H1 (cell line): ENCODE results near the gene COX18. TPM values are rescaled to one million over a fixed set of nuclear protein-coding genes. Genes with fewer than 3 reads are reported as not detected.

Experiments used
- CTCF ChIA-PET: fragments of 300-600 bp; sonication (Branson Sonifier 250); formaldehyde crosslinking; loops from one replicate; lab custom pipeline; 2021; ENCODE audit not compliant: partially characterized antibody; lab: Charles Lee
- POLR2A ChIA-PET: fragments of 300-600 bp; sonication (Branson Sonifier 250); formaldehyde crosslinking; loops from one replicate; lab custom pipeline; 2021; ENCODE audit warnings: inconsistent platforms; ENCODE audit not compliant: partially characterized antibody; lab: Charles Lee
- DNase-seq, 2 experiments: peaks; one replicate each; pipeline versions ENCODE4 v3.0.0 to v3.0.0-alpha.2; 2010 to 2022; ENCODE audit warnings: low spot score in 2 of 2, low read depth in 1 of 2, mixed read lengths in 1 of 2
- FAIRE-seq: peaks from 2 replicates; lab custom pipeline; 2011; peaks lifted over from hg19 to GRCh38; lab: Jason Lieb, UNC
- H2AFZ ChIP-seq: 2 replicates; pipeline ENCODE4 v1.8.1; 2012; ENCODE audit warnings: low read length, inconsistent platforms
- H2AK5ac ChIP-seq: 2 replicates; pipeline ENCODE4 v1.6.1; 2013; ENCODE audit warnings: low read depth, low read length
- H2BK120ac ChIP-seq: replicated peaks from 2 replicates; pipeline ENCODE3; 2013; ENCODE audit warnings: low read depth, low read length, inconsistent platforms
- H2BK12ac ChIP-seq: 2 replicates; pipeline ENCODE4 v1.6.1; 2013; ENCODE audit warnings: low read depth, low read length
- H2BK15ac ChIP-seq: 2 replicates; pipeline ENCODE4 v1.6.1; 2013; ENCODE audit warnings: low read length
- H2BK20ac ChIP-seq: 2 replicates; pipeline ENCODE4 v1.6.1; 2013; ENCODE audit warnings: low read length
- H2BK5ac ChIP-seq: 2 replicates; pipeline ENCODE4 v1.6.1; 2013; ENCODE audit warnings: low read depth, low read length
- H3K14ac ChIP-seq: 2 replicates; pipeline ENCODE4 v1.6.1; 2013; ENCODE audit warnings: inconsistent platforms; ENCODE audit not compliant: insufficient read length
- H3K18ac ChIP-seq: 2 replicates; pipeline ENCODE4 v1.6.1; 2013; ENCODE audit warnings: low read length; ENCODE audit errors: extremely low read depth
- H3K23ac ChIP-seq: 2 replicates; pipeline ENCODE4 v1.6.1; 2013; ENCODE audit warnings: inconsistent platforms; ENCODE audit not compliant: insufficient read length
- H3K23me2 ChIP-seq: 2 replicates; pipeline ENCODE4 v1.6.1; 2013; ENCODE audit warnings: low read depth, low read length
- H3K27ac ChIP-seq: 2 replicates; pipeline ENCODE4 v1.6.1; 2011; ENCODE audit warnings: low read depth, low read length, inconsistent platforms
- H3K27me3 ChIP-seq, 4 experiments: replicated peaks in 1 of 4; 1 replicate in 1 of 4; 2 replicates in 3 of 4; pipeline versions ENCODE4 v1.6.1 to v1.8.1; 2011 to 2013; ENCODE audit warnings: low read length in 3 of 4, mild to moderate bottlenecking in 3 of 4, inconsistent platforms in 2 of 4, mixed read lengths in 2 of 4, moderate library complexity in 1 of 4; ENCODE audit not compliant: control insufficient read depth in 3 of 4, insufficient read depth in 3 of 4; ENCODE audit errors: extremely low read depth in 1 of 4
- H3K36me3 ChIP-seq, 4 experiments: 2 replicates each; pipeline versions ENCODE4 v1.6.1 to v1.8.1; 2011 to 2013; ENCODE audit warnings: mild to moderate bottlenecking in 4 of 4, low read length in 3 of 4, moderate library complexity in 2 of 4, control low read depth in 1 of 4, inconsistent platforms in 1 of 4; ENCODE audit not compliant: insufficient read depth in 4 of 4, control insufficient read depth in 2 of 4
- H3K4ac ChIP-seq: replicated peaks from 2 replicates; pipeline ENCODE3; 2013; ENCODE audit warnings: low read length, low read depth, mixed read lengths, inconsistent platforms; ENCODE audit not compliant: insufficient read length
- H3K4me1 ChIP-seq, 4 experiments: replicated peaks in 1 of 4; 1 replicate in 1 of 4; 2 replicates in 3 of 4; pipeline versions ENCODE4 v1.6.1 to v1.8.1; 2011 to 2013; ENCODE audit warnings: low read length in 3 of 4, inconsistent platforms in 2 of 4, mixed read lengths in 1 of 4; ENCODE audit not compliant: insufficient read depth in 4 of 4, control insufficient read depth in 3 of 4
- H3K4me2 ChIP-seq, 2 experiments: 2 replicates each; pipeline versions ENCODE4 v1.6.1 to v1.8.1; 2011 to 2013; ENCODE audit warnings: low read depth in 2 of 2, low read length in 2 of 2, control low read depth in 1 of 2, inconsistent platforms in 1 of 2, mild to moderate bottlenecking in 1 of 2; ENCODE audit not compliant: insufficient read depth in 1 of 2
- H3K4me3 ChIP-seq, 4 experiments: fragments of 200-600, 300-600 bp in 1 of 4; sonication (generic), shearing (Covaris generic), sonication (Bioruptor Twin) in 1 of 4; 2 replicates each; pipeline versions ENCODE4 v1.5.1 to v1.8.1; 2011 to 2016; ENCODE audit warnings: low read length in 4 of 4, low read depth in 3 of 4, control low read depth in 2 of 4, inconsistent platforms in 2 of 4, mild to moderate bottlenecking in 2 of 4, mixed read lengths in 1 of 4, moderate library complexity in 1 of 4; ENCODE audit not compliant: insufficient read depth in 2 of 4; ENCODE audit errors: extremely low read depth in 1 of 4
- H3K56ac ChIP-seq: replicated peaks from 2 replicates; pipeline ENCODE3; 2013; ENCODE audit warnings: low read depth, mild to moderate bottlenecking, mixed read lengths, low read length, inconsistent platforms; ENCODE audit not compliant: insufficient read length
- H3K79me1 ChIP-seq: 2 replicates; pipeline ENCODE4 v1.6.1; 2013; ENCODE audit warnings: low read depth, low read length, control low read depth
- H3K79me2 ChIP-seq, 2 experiments: 2 replicates each; pipeline versions ENCODE4 v1.6.1 to v1.8.1; 2012 to 2013; ENCODE audit warnings: low read length in 2 of 2, mild to moderate bottlenecking in 2 of 2, inconsistent platforms in 1 of 2; ENCODE audit not compliant: insufficient read depth in 2 of 2, control insufficient read depth in 1 of 2
- H3K9ac ChIP-seq, 4 experiments: replicated peaks in 1 of 4; 1 replicate in 1 of 4; 2 replicates in 3 of 4; pipeline versions ENCODE4 v1.6.1 to v1.8.1; 2011 to 2013; ENCODE audit warnings: low read depth in 3 of 4, low read length in 3 of 4, control low read depth in 2 of 4, mild to moderate bottlenecking in 2 of 4, moderate library complexity in 2 of 4, inconsistent platforms in 1 of 4; ENCODE audit errors: extremely low read depth in 1 of 4
- H3K9me3 ChIP-seq, 2 experiments: 2 replicates each; pipeline versions ENCODE4 v1.6.1 to v1.8.1; 2012 to 2013; ENCODE audit warnings: mild to moderate bottlenecking in 2 of 2, moderate library complexity in 2 of 2, control low read depth in 1 of 2, inconsistent platforms in 1 of 2, low read depth in 1 of 2, low read length in 1 of 2, mixed read lengths in 1 of 2; ENCODE audit not compliant: insufficient read depth in 2 of 2
- H4K20me1 ChIP-seq, 2 experiments: replicated peaks in 1 of 2; 2 replicates each; pipeline versions ENCODE3 to v1.8.1; 2011 to 2013; ENCODE audit warnings: inconsistent platforms in 2 of 2, low read length in 2 of 2, mild to moderate bottlenecking in 1 of 2; ENCODE audit not compliant: insufficient read depth in 2 of 2, control insufficient read depth in 1 of 2
- H4K5ac ChIP-seq: 2 replicates; pipeline ENCODE4 v1.6.1; 2013; ENCODE audit warnings: low read length, low read depth, mixed read lengths, inconsistent platforms; ENCODE audit not compliant: insufficient read length
- H4K8ac ChIP-seq: 2 replicates; pipeline ENCODE4 v1.8.0; 2013; ENCODE audit warnings: mild to moderate bottlenecking, moderate library complexity, low read length, inconsistent platforms; ENCODE audit not compliant: insufficient read depth; ENCODE audit errors: extremely low read depth
- H4K91ac ChIP-seq: replicated peaks from 2 replicates; pipeline ENCODE3; 2013; ENCODE audit warnings: low read length, mixed read lengths, inconsistent platforms; ENCODE audit not compliant: insufficient read length
- CBX5 ChIP-seq: fragments of 300-800, 300-1000 bp; sonication (generic); IDR thresholded peaks from 2 replicates; pipeline ENCODE4 v1.7.1; 2016; ENCODE audit warnings: antibody characterized with exemption, low read length, low read depth
- HDAC6 ChIP-seq: IDR thresholded peaks from one replicate; pipeline ENCODE4 v1.7.1; 2012; ENCODE audit warnings: low read depth, mild to moderate bottlenecking, inconsistent platforms, low read length, moderate library complexity
- NRF1 ChIP-seq: IDR thresholded peaks from 2 replicates; pipeline ENCODE4 v1.6.1; 2011; ENCODE audit warnings: mild to moderate bottlenecking, low read depth, low read length, improper control_type of control experiment
- PHF8 ChIP-seq: fragments of 200-600 bp; sonication (generic); conservative IDR thresholded peaks from 2 replicates; pipeline ENCODE4 v1.7.1; 2012; ENCODE audit warnings: low read depth, mild to moderate bottlenecking, inconsistent platforms, low read length, moderate library complexity
- POLR2A ChIP-seq, 2 experiments: IDR thresholded peaks; 1 replicate in 1 of 2; 2 replicates in 1 of 2; pipeline ENCODE4 v1.6.1; 2011; ENCODE audit warnings: low read depth in 2 of 2, low read length in 2 of 2, mild to moderate bottlenecking in 2 of 2; ENCODE audit errors: control extremely low read depth in 1 of 2
- POU5F1 ChIP-seq: IDR thresholded peaks from 2 replicates; pipeline ENCODE4 v1.6.1; 2011; ENCODE audit warnings: low read depth, mild to moderate bottlenecking, low read length, moderate library complexity
- SP1 ChIP-seq: IDR thresholded peaks from 2 replicates; pipeline ENCODE4 v1.6.1; 2011; ENCODE audit warnings: low read depth, low read length
- SP2 ChIP-seq: IDR thresholded peaks from 2 replicates; pipeline ENCODE4 v1.6.1; 2012; ENCODE audit warnings: mild to moderate bottlenecking, low read length, inconsistent platforms
- SRF ChIP-seq: IDR thresholded peaks from 2 replicates; pipeline ENCODE4 v1.6.1; 2011; ENCODE audit warnings: mild to moderate bottlenecking, low read depth, low read length, moderate library complexity
- WGBS, 2 experiments: shearing (Covaris generic) in 1 of 2; methylation state at CpG; one replicate each; pipeline versions ENCODE4 v1.1.6 to v1.1.7; 2013 to 2015; ENCODE audit warnings: low lambda C conversion rate in 2 of 2, mixed read lengths in 2 of 2, inconsistent platforms in 1 of 2, low coverage in 1 of 2, missing lambda C conversion rate in 1 of 2; ENCODE audit not compliant: insufficient replicate concordance in 2 of 2, insufficient coverage in 1 of 2, insufficient read length in 1 of 2; ENCODE audit errors: extremely low coverage in 1 of 2, missing lambda C conversion rate in 1 of 2; 5-methylcytosine and 5-hydroxymethylcytosine counted together
- polyA plus RNA-seq, 7 experiments: library from polyadenylated mRNA; depleted of rRNA in 3 of 7; stranded (reverse) in 5 of 7; unstranded in 2 of 7; fragments of >200 nt in 5 of 7; fragments of 200-250 nt in 2 of 7; gene quantifications; 1 replicate in 5 of 7; 2 replicates in 1 of 7; 4 replicates in 1 of 7; pipeline versions ENCODE4 v1.2.1 to v1.2.3, GENCODE V29; 2011 to 2013; ENCODE audit warnings: missing spikeins in 2 of 7, mixed read lengths in 2 of 7
- total RNA-seq: library from RNA; stranded (reverse); fragmentation: NEBNext Ultra II Directional; extraction: Animal tissue kit (Norgen Biotek cat#: 25700); gene quantifications from 2 replicates; pipeline ENCODE4 v1.2.1, GENCODE V29; 2021

The COX18 gene
- total and polyA plus RNA-seq, 2 of the 8 experiments (the other 6 are each of a cell fraction or from before 2014, with no cell fraction given): 23.0 to 23.7 TPM

DNA sequence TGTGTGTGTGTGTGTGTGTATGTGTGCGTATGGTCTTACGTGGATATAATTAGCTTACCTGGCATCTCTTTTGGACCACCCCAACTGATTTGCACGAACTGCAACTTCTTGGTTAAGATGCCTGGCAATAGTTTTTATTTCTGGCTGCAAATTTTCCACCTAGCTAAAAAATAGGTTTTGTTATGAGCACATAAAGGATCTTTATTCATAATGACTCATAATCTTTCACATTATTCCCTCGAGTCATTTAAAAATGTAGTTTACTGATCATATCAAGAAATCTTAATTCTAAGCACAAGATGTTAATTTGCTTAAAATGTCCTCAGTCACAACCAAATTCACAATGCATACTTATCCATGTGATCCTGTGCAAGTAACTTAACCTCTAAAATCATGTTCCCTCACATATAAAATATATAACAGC, 1.5 kb downstream of the COX18 start:
- Histone ChIP-seq H4K91ac (no peak overlapping the region), H3K4me2 (peak overlapping the region; percentile 95), H2BK120ac (no peak overlapping the region), H3K4ac (no peak overlapping the region), H4K8ac (no peak overlapping the region), H3K56ac (no peak overlapping the region), H3K9ac (peak overlapping the region in 1 of 4 experiments; percentile 94; a peak in 2 of 7 replicates), H3K79me1 (no peaks in the 10 kb centered on the region), H3K27ac (no peak overlapping the region), H3K14ac (no peak overlapping the region), H2BK15ac (no peak overlapping the region), H2BK5ac (no peak overlapping the region), H3K9me3 (no peaks in the 10 kb centered on the region), H3K79me2 (peaks cover 0 to 12% of the 10 kb centered on the region in 2 experiments; a peak in 2 of 4 replicates), H2AK5ac (no peak overlapping the region), H3K23me2 (peaks cover 7% of the 10 kb centered on the region; the same call in 1 of the 2 replicates), H2BK12ac (no peak overlapping the region), H3K36me3 (peaks cover 0 to 13% (median 6%) of the 10 kb centered on the region in 4 experiments; a peak in 4 of 8 replicates), H3K27me3 (no peaks in the 10 kb centered on the region), H2AFZ (no peak overlapping the region), H4K5ac (no peak overlapping the region), H3K18ac (no peak overlapping the region), H3K23ac (no peak overlapping the region), H3K4me1 (peaks cover 0 to 4% (median 1%) of the 10 kb centered on the region in 4 experiments; a peak in 2 of 7 replicates), H2BK20ac (no peak overlapping the region), H3K4me3 (peak overlapping the region in 2 of 4 experiments; percentile 63 to 79; a peak in 3 of 8 replicates), H4K20me1 (no peaks in the 10 kb centered on the region)
- WGBS, 2 experiments: 82% methylated on average over 4 of the region's 4 CpGs; no CpG with 5 or more reads in 1 of the 2 experiments
- ChIA-PET POLR2A (interaction anchor here (0.7 to 1.5 kb wide), 3 partner anchors 13 to 30 kb away, joined by 3 to 4 read pairs (median 4); no protein-coding TSS in a partner anchor), CTCF (interaction anchor here (1.4 kb wide), 1 partner anchor 29 kb away, joined by 3 read pairs; no protein-coding TSS in a partner anchor)
- no peak for TF ChIP-seq NRF1
- no peak for TF ChIP-seq POLR2A (IDR thresholded peaks at IDR 0.05; ENCODE audit: control extremely low read depth in 1 of 2, low read depth in 2 of 2, low read length in 2 of 2)
- TF ChIP-seq SRF: no peak
- TF ChIP-seq PHF8: no peak
- TF ChIP-seq SP1: no peak
- no peak for TF ChIP-seq POU5F1
- no peak for TF ChIP-seq CBX5
- TF ChIP-seq SP2: no peak
- no peak for TF ChIP-seq HDAC6
- no peak for DNase-seq
- no peak for FAIRE-seq
